ENCODE data around the gene ACTL8. TPM values are rescaled to one million over a fixed set of nuclear protein-coding genes. Genes with fewer than 3 reads are reported as not detected.

ACTL8 gene
- total and polyA plus RNA-seq, 9 donors = 0.18 to 0.80 TPM; not detected in 7

GRCh38 chr1:17711577-17711910, 43.6 kb upstream of the ACTL8 start:
- no peak for DNase-seq
- H3K4me1 ChIP-seq (ENCODE audit: insufficient read depth) = no peaks in the 10 kb centered on the region
- no peaks in the 10 kb centered on the region for H3K36me3 ChIP-seq
- H3K4me3 ChIP-seq = no peak overlapping the region
- intact Hi-C loops (cut with DNase I) = no loop called here
- TF ChIP-seq EP300 (IDR thresholded peaks at IDR 0.05) (no peak), CTCF (IDR thresholded peaks at IDR 0.05) (no peak), POLR2A (IDR thresholded peaks at IDR 0.05) (no peak)
- peaks cover 0 to 3% of the 10 kb centered on the region in 2 donors for H3K9me3 ChIP-seq
- H3K27ac ChIP-seq = no peak overlapping the region
- no peaks in the 10 kb centered on the region for H3K27me3 ChIP-seq

- 75 to 80% (median 79%) methylated on average over 5 of the region's 5 CpGs for WGBS, 3 donors
- Histone ChIP-seq H3K36me3 (no peaks in the 10 kb centered on the region), H3K4me3 (no peak overlapping the region), H3K27me3 (no peaks in the 10 kb centered on the region), H3K4me1 (ENCODE audit: insufficient read depth) (no peaks in the 10 kb centered on the region), H3K27ac (no peak overlapping the region), H3K9me3 (peaks cover 0 to 3% of the 10 kb centered on the region in 2 donors)
- TF ChIP-seq CTCF (IDR thresholded peaks at IDR 0.05) (no peak), POLR2A (IDR thresholded peaks at IDR 0.05) (no peak), EP300 (IDR thresholded peaks at IDR 0.05) (no peak)
- no peak for DNase-seq
- intact Hi-C loops (cut with DNase I) = no loop called here
These were observed 43.2 kb upstream of the ACTL8 start for GRCh38 chr1:17711941-17712340.

- Histone ChIP-seq H3K9me3 (peaks cover 0 to 3% of the 10 kb centered on the region in 2 donors), H3K4me1 (ENCODE audit: insufficient read depth) (no peaks in the 10 kb centered on the region), H3K27ac (no peak overlapping the region), H3K4me3 (no peak overlapping the region), H3K36me3 (no peaks in the 10 kb centered on the region), H3K27me3 (no peaks in the 10 kb centered on the region)
- no peak for DNase-seq
- 76 to 79% (median 76%) methylated on average over 5 of the region's 5 CpGs for WGBS, 3 donors
- TF ChIP-seq EP300 (IDR thresholded peaks at IDR 0.05) = no peak
- no peak for TF ChIP-seq CTCF (IDR thresholded peaks at IDR 0.05)
- no peak for TF ChIP-seq POLR2A (IDR thresholded peaks at IDR 0.05)
- intact Hi-C loops (cut with DNase I) = no loop called here
These were observed 41.1 kb upstream of the ACTL8 start for GRCh38 chr1:17713993-17714392.

- Histone ChIP-seq H3K27ac (no peak overlapping the region), H3K9me3 (no peaks in the 10 kb centered on the region), H3K4me3 (no peak overlapping the region), H3K27me3 (no peaks in the 10 kb centered on the region), H3K36me3 (no peaks in the 10 kb centered on the region), H3K4me1 (ENCODE audit: insufficient read depth) (no peaks in the 10 kb centered on the region)
- intact Hi-C loops (cut with DNase I) = no loop called here
- TF ChIP-seq EP300 (IDR thresholded peaks at IDR 0.05) = no peak
- no peak for TF ChIP-seq CTCF (IDR thresholded peaks at IDR 0.05)
- TF ChIP-seq POLR2A (IDR thresholded peaks at IDR 0.05) = no peak
- DNase-seq = no peak
- WGBS, 3 donors = 60 to 61% (median 61%) methylated on average over 25 of the region's 25 CpGs
These were observed 37.3 kb upstream of the ACTL8 start for GRCh38 chr1:17717594-17718535.

Measured in ovary (tissue), 9 donors.